Measurements from ENCODE around the gene BTF3.
"Not testable (repeated sequence)": the region's sequence is repeated elsewhere in the genome, so short reads cannot be mapped to it uniquely, and the experiment has no call there.

The BTF3 gene

DNA sequence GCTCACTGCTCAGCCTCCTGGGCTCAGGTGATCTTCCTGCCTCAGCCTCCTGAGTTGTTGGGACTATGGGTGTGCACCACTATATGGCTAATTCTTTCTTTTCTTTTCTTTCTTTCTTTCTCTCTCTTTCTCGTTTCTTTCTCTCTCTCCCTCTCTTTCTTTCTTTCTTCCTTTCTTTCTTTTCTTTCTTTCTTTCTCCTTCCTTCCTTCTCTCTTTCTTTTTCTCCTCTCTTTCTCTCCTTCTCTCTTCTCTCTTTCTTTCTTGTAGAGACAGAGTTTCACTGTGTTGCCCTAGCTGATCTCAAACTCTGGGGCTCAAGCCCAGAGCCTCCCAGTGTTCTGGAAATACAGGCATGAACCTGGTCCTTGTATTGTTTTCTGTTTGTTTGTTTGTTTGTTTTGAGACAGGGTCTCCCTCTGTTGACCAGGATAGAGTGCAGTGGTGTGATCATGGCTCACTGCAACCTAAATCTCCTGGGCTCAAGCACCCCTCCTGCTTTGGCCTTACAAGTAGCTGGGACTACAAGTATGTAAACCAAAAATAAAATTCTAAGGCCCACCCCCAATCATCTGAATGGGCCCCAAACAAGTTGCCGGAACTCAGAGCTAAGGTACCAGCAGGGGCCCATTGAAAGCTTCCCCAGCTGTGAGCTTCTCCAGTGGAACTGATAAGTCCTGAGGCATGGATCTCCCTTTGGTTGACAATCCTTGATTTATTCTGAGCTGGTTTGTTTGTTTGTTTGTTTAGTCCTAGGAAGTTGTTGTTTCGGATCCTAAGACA, 11.9 kb upstream of the BTF3 start:
- no peak for DNase-seq (ENCODE audit: low spot score)

DNA sequence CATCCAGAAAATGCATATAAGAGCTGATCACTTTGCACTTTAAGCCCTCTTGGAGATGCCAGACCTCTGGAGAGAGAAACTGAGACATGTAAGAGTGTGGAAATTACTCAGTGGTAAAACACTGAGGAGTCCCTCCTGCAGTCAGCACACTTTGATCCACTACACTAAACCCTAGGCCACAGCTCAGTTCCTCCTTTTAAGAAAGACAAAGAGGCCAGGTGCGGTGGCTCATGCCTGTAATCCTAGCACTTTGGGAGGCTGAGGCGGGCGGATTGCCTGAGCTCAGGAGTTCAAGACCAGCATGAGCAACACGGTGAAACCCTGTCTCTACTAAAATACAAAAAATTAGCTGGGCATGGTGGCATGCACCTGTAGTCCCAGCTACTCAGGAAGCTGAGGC, 11.0 kb upstream of the BTF3 start:
- not testable (repeated sequence) for DNase-seq (ENCODE audit: low spot score)

DNA sequence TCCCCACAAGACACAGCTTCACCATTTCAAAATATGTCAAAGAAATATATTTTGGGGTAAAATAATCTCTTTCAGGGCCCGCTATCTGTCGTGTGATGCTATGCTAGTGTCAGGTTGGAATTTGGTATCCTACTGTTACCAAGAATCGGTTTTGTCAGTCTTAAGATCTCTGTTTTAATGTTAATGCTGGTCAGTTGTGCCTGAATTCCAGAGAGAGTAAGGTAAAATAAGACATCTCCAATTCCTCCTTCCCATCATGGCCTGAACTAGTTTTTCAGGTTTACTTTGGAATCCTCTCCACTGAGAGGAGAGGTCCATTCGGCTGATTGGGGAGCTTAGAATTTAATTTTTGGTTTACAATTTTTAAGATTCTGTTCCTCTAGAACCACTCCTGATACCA, 10.4 kb upstream of the BTF3 start:
- DNase-seq (ENCODE audit: low spot score), result no peak

- DNase-seq (ENCODE audit: low spot score), result no peak
These were observed 9.4 kb upstream of the BTF3 start for GRCh38 chr5:73488806-73489205.

DNA sequence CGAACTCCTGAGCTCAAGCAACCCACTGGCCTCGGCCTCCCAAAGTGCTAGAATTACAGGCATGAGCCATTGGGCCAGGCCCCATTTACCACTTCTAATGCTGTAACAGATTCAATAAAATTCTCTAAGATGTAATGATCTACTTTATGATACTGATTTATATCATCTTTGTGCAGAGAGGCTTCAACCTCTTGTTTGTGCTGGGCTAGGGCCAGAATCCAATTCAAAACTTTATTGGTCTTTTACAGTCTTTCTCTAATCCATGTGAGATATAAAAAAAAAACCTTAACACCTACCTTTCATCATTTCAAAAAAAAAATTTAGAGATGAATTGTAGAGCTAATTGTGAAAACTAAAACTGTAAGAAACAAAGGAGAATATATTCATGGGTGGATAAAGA, 8.2 kb upstream of the BTF3 start:
- no peak for DNase-seq (ENCODE audit: low spot score)

- DNase-seq (ENCODE audit: low spot score), result no peak
These were observed 7.1 kb upstream of the BTF3 start for GRCh38 chr5:73491155-73491554.

GRCh38 chr5:73493421-73493820, 4.8 kb upstream of the BTF3 start:
- no peak for DNase-seq (ENCODE audit: low spot score)

GRCh38 chr5:73494721-73495120, 3.5 kb upstream of the BTF3 start:
- no peak for DNase-seq (ENCODE audit: low spot score)

GRCh38 chr5:73495772-73496335, 2.4 kb upstream of the BTF3 start:
- DNase-seq (ENCODE audit: low spot score), result no peak

DNA sequence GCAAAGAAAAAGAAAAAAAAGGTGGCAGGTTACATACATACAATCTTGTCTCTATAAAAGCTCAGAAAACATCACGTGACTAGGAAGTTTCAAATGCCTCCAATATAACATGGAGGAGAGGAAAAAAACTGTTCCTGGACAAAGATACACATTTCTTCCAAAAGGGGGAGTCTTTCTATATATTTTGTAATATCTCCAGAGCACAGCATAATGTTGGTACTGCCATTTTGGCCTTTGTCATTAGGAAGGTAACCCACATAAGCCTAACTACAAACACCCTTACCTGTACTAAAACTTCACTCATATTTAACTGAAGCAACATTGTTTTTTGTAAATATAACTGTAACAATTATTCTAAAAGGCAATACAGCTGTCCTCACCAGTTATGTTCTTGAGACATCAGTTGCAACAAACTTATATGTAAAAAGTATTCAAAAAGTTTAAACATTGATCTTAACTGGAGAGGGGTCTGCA, 1.2 kb upstream of the BTF3 start:
- no peak for DNase-seq (ENCODE audit: low spot score)

DNA sequence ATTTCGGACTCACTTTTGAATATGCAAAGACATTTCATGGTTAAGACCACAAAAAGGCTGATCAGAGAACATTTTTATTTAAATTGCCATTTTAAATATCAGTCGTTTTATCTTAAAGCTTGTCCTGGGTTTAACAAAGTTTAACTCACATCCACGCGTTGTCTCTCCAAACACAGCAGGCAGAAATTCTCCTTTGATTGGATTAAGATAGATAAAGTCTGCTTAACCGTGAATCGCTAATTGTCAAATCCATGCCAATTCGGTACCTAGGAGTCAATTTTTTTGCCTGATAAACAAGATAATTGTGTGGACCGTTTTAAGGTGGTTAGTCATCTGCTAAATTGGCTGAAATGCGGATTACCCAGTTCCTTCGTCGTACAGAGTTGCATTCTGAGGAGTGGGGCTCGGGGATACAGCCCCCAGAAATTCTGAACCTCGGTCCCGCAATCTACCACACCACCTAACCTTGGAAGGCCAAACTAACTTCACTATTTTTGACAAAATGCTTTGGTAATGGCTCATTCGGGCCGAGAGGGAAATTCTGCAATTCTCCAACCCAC, 665 bp upstream of the BTF3 start:
- no peak for DNase-seq (ENCODE audit: low spot score)

GRCh38 chr5:73499187-73499586, 945 bp downstream of the BTF3 start:
- no peak for DNase-seq (ENCODE audit: low spot score)

DNA sequence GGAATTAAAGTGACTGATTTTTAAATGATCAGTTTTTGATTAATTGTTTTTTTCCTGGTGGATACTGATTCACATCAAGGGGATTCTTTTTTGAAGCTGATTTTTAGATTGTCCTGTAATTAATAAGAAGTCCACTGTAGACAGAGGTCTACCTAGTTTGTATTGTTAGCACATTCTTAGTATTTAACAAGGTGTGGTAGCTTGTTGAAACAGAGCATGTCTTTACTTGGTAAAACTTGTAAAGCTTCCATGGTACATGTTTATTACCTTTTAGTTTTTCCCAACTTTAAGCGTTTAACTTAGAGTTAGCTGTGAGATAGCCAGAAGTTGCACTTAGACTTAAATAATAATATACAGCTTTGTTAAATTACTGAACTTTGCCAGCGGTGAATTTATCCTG, 1.5 kb downstream of the BTF3 start:
- no peak for DNase-seq (ENCODE audit: low spot score)

GRCh38 chr5:73501406-73501805, 3.2 kb downstream of the BTF3 start:
- no peak for DNase-seq (ENCODE audit: low spot score)

DNA sequence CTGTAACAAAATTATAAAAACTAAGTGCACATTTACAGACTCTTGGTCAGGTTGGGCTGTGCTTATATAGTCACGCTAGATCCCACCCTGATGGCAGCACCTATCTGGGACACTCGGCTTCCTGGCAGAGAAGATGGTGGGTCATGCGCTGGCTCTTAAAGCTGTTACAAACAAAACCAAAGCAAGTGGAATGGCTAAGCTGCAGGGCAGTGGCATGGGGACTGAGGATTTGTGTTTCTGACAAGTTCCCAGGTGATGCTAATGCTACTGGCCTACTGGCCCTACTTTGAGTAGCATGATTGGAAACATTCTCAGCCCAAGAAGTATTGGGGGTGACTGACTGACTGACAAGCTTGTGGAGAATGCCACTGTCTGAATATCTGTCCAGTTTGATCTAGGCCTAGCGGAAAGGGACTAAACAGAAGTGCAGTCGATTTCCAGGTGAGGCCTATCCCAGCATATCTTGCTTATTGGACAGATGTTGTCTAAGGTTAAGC, 8.3 kb downstream of the BTF3 start:
- no peak for DNase-seq (ENCODE audit: low spot score)

DNA sequence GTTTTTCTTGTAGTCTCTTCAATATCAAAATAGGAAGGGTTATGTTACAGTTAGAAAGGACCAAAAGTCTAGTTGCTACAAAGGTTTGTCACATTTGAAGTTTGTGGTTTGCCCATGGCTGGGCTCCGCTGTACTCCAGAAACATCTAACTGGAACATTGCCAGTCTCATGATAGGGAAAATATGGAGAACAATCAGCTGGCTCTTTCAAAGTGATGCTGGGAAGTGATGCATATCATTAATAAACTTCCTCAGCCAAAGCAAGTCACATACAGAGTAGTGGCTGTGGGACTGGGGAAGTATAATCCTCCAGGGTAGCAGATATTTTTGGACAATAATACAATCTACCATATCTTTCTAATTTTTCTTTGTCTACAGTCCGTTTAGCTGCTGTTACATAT, 8.8 kb downstream of the BTF3 start:
- DNase-seq (ENCODE audit: low spot score), result no peak

DNA sequence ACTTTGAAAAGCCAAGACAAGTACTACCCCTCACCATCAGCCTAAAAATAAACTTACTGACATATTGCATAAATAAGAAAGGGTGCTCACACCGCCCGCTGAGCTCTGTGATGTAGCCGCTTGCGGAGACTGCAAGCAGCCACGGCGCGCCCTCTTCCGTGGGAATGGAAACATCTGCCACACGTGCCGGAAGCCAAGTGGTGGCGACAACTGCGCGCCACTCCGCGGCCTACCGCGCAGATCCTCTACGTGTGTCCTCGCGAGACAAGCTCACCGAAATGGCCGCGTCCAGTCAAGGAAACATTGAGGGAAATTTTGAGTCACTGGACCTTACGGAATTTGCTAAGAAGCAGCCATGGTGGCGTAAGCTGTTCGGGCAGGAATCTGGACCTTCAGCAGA, 10.3 kb downstream of the BTF3 start:
- DNase-seq (ENCODE audit: low spot score), result not testable (repeated sequence)

GRCh38 chr5:73513996-73514395, 15.8 kb downstream of the BTF3 start:
- DNase-seq (ENCODE audit: low spot score), result no peak

DNA sequence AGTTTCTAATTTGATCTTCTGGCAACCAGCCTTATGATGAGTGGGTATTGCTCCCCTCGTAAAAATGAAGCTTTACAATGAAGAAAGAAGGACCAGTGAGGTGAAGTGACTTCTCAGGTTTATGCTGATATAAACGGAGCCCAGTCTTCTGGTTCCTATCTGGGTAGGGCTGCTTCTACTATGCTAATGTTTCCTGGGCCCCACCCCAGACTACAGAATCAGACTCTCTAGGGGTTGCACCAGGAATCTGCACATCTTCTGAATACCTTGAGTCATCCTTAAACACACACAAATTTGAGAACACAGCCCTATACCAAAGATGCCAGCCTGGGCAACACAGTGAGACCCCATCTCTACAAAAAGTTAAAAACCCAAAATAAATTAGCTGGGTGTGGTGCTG, 16.2 kb downstream of the BTF3 start:
- no peak for DNase-seq (ENCODE audit: low spot score)

DNA sequence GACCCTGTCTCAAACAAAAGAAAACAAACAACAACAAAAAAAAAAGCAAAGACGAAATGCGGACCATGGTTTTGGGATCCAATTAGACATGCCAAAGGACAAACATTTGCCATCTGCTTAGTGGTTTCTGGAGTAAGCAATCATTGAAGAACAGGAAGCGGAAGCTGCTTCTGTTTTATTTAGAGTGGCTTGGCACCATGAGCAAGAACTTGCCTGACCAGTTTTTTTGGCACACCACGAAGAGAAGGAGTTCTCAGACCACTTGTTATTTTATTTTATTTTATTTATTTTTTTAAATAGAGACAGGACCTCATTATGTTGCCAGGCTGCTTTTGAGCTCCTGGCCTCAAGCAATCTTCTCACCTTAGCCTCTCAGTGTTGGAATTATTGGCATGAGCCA, 17.0 kb downstream of the BTF3 start:
- DNase-seq (ENCODE audit: low spot score), result no peak

- DNase-seq (ENCODE audit: low spot score), result peak; percentile 82
These were observed 21.5 kb downstream of the BTF3 start for GRCh38 chr5:73519531-73520283.

DNA sequence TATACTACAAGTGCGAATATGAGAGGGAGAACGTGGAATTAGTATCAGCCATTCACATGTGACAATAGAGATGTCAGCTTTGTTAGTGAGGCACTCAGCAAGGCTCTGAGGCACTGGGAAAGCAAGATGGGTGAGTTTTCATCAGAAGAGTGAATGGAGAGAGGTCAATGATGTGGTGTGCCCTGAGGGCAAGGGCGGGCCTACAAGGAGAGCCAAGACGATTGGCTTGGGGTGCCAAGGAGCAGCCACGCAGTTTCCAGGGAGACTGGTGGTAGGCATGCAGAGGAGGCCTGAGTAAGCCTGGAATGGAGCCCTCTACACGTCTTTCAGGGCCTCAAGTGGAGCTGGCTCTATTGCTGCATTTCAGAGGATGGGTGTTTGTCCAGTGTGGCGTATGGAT, 24.7 kb downstream of the BTF3 start:
- DNase-seq (ENCODE audit: low spot score), result no peak

GRCh38 chr5:73523861-73524260, 25.6 kb downstream of the BTF3 start:
- DNase-seq (ENCODE audit: low spot score), result no peak
